HCT116 (cell line): ENCODE results near the gene SLC8A2. TPM values are rescaled to one million over a fixed set of nuclear protein-coding genes. Genes with fewer than 3 reads are reported as not detected.
A peak's percentile ranks its signal among the peaks of the same experiment; 100 is the strongest.
"Not testable (repeated sequence)": the region's sequence is repeated elsewhere in the genome, so short reads cannot be mapped to it uniquely, and the experiment has no call there.

ENCODE experiments used
- ATAC-seq: fragments of 200-7000 bp; cut with Tn5 transposase; 2 replicates; pipeline ENCODE4 v1.9.1; 2020; ENCODE audit warnings: mild to moderate bottlenecking, moderate library complexity
- BruUV-seq: library from RNA; stranded (reverse); fragments of 400-500 nt; replicated peaks from 2 replicates; lab custom pipeline; 2021; lab: Mats Ljungman, UMichigan
- CTCF ChIA-PET: fragments of 300-600 bp; sonication (Branson Sonifier 250); formaldehyde crosslinking; loops from one replicate; lab custom pipeline; 2021; ENCODE audit warnings: antibody characterized with exemption; lab: Charles Lee
- POLR2A ChIA-PET: fragments of 300-600, 350-600 bp; sonication (Branson Sonifier 250); formaldehyde crosslinking; loops from one replicate; lab custom pipeline; 2021; ENCODE audit warnings: antibody characterized with exemption; lab: Charles Lee
- RAD21 ChIA-PET, 2 experiments: fragments of 300-600 bp; sonication (Branson Sonifier 250); formaldehyde crosslinking; loops; one replicate each; lab custom pipeline; 2023; ENCODE audit warnings: low total read pairs in 2 of 2; ENCODE audit not compliant: uncharacterized antibody in 2 of 2, unreplicated experiment in 2 of 2, low non-redundant PET in 1 of 2; lab: Charles Lee
- DNase-seq: peaks from one replicate; pipeline ENCODE4 v3.0.0-alpha.2; 2010; ENCODE audit warnings: low read depth, low spot score
- H2AFZ ChIP-seq: fragments of 200-600 bp; shearing (Covaris generic), sonication (generic); 2 replicates; pipeline ENCODE4 v1.6.1; 2017; ENCODE audit warnings: low read depth, mixed run types, mixed read lengths, antibody characterized with exemption, low read length; ENCODE audit not compliant: poor library complexity, severe bottlenecking
- H3K27ac ChIP-seq: 2 replicates; pipeline ENCODE4 v1.5.1; 2012; ENCODE audit warnings: low read depth, low read length
- H3K27me3 ChIP-seq: fragments of 200-600 bp; sonication (generic); 2 replicates; pipeline ENCODE4 v1.6.1; 2016; ENCODE audit warnings: mixed run types, low read length, mixed read lengths; ENCODE audit not compliant: insufficient read depth
- H3K36me3 ChIP-seq, 2 experiments: fragments of 200-500 bp in 1 of 2; fragments of 200-600 bp in 1 of 2; sonication (Bioruptor generic) in 1 of 2; sonication (generic) in 1 of 2; 2 replicates each; pipeline versions ENCODE4 v1.5.1 to v1.6.1; 2014 to 2016; ENCODE audit warnings: low read length in 2 of 2, inconsistent platforms in 1 of 2, mixed read lengths in 1 of 2, mixed run types in 1 of 2; ENCODE audit not compliant: insufficient read depth in 2 of 2, control insufficient read depth in 1 of 2
- H3K4me1 ChIP-seq, 2 experiments: fragments of 200-600 bp in 1 of 2; sonication (generic) in 1 of 2; 2 replicates each; pipeline versions ENCODE4 v1.5.1 to v1.6.1; 2012 to 2017; ENCODE audit warnings: low read length in 2 of 2, inconsistent platforms in 1 of 2, mild to moderate bottlenecking in 1 of 2, mixed read lengths in 1 of 2, mixed run types in 1 of 2, moderate library complexity in 1 of 2; ENCODE audit not compliant: insufficient read depth in 2 of 2, control insufficient read depth in 1 of 2
- H3K4me2 ChIP-seq: fragments of 200-600 bp; sonication (generic); 2 replicates; pipeline ENCODE4 v1.6.1; 2017; ENCODE audit warnings: mixed run types, low read length, mixed read lengths
- H3K4me3 ChIP-seq, 2 experiments: fragments of 200-600 bp in 1 of 2; sonication (generic) in 1 of 2; replicated peaks in 1 of 2; 2 replicates each; pipeline ENCODE4 v1.5.1; 2011 to 2016; ENCODE audit warnings: low read length in 2 of 2, control low read depth in 1 of 2, low read depth in 1 of 2, mild to moderate bottlenecking in 1 of 2, mixed read lengths in 1 of 2, mixed run types in 1 of 2
- H3K79me2 ChIP-seq: fragments of 200-600 bp; sonication (generic); 2 replicates; pipeline ENCODE4 v1.6.1; 2017; ENCODE audit warnings: mild to moderate bottlenecking, mixed run types, low read length, moderate library complexity, mixed read lengths; ENCODE audit not compliant: insufficient read depth
- H3K9ac ChIP-seq: fragments of 200-600 bp; sonication (generic); 2 replicates; pipeline ENCODE4 v1.6.1; 2016; ENCODE audit warnings: low read length, mixed read lengths
- H3K9me2 ChIP-seq: fragments of 200-600 bp; sonication (generic), shearing (Covaris generic); 2 replicates; pipeline ENCODE4 v1.6.1; 2017; ENCODE audit warnings: mixed run types, mild to moderate bottlenecking, moderate library complexity; ENCODE audit not compliant: insufficient read depth
- H3K9me3 ChIP-seq, 2 experiments: fragments of 200-500 bp in 1 of 2; fragments of 200-600 bp in 1 of 2; sonication (Bioruptor generic) in 1 of 2; sonication (generic) in 1 of 2; 2 replicates each; pipeline ENCODE4 v1.6.1; 2014 to 2017; ENCODE audit warnings: low read length in 2 of 2, mixed read lengths in 2 of 2, inconsistent platforms in 1 of 2, low read depth in 1 of 2, mild to moderate bottlenecking in 1 of 2, mixed run types in 1 of 2, moderate library complexity in 1 of 2; ENCODE audit not compliant: control insufficient read depth in 1 of 2, insufficient read depth in 1 of 2
- H4K20me1 ChIP-seq: fragments of 200-600 bp; sonication (generic), shearing (Covaris generic); 2 replicates; pipeline ENCODE4 v1.6.1; 2017; ENCODE audit warnings: mixed run types, mild to moderate bottlenecking, moderate library complexity; ENCODE audit not compliant: insufficient read depth
- ATF3 ChIP-seq: IDR thresholded peaks from 2 replicates; pipeline ENCODE4 v1.6.1; 2012
- EGR1 ChIP-seq: IDR thresholded peaks from 2 replicates; pipeline ENCODE4 v1.6.1; 2012; ENCODE audit warnings: low read depth
- ELF1 ChIP-seq: IDR thresholded peaks from 2 replicates; pipeline ENCODE4 v1.6.1; 2012; ENCODE audit warnings: low read depth, borderline replicate concordance
- EZH2 ChIP-seq: fragments of 200-600 bp; sonication (generic); IDR thresholded peaks from 2 replicates; pipeline ENCODE4 v1.6.1; 2017; ENCODE audit warnings: antibody characterized with exemption, mixed run types
- EZH2phosphoT487 ChIP-seq: fragments of 200-600 bp; IDR thresholded peaks from 2 replicates; pipeline ENCODE4 v1.6.1; 2018; ENCODE audit warnings: antibody characterized with exemption, borderline replicate concordance
- FOSL1 ChIP-seq: IDR thresholded peaks from 2 replicates; pipeline ENCODE4 v1.6.1; 2012; ENCODE audit warnings: low read depth
- MAX ChIP-seq: IDR thresholded peaks from 2 replicates; pipeline ENCODE4 v1.6.1; 2012
- POLR2A ChIP-seq: IDR thresholded peaks from 2 replicates; pipeline ENCODE4 v1.7.0; 2011; ENCODE audit warnings: borderline replicate concordance; ENCODE audit not compliant: insufficient read depth, insufficient read length; ENCODE audit errors: extremely low read depth
- RAD21 ChIP-seq: IDR thresholded peaks from 2 replicates; pipeline ENCODE4 v1.6.1; 2012; ENCODE audit warnings: low read depth, mild to moderate bottlenecking
- SIN3A ChIP-seq: IDR thresholded peaks from 2 replicates; pipeline ENCODE4 v1.6.1; 2012; ENCODE audit warnings: low read depth
- SP1 ChIP-seq: IDR thresholded peaks from 2 replicates; pipeline ENCODE4 v1.6.1; 2012; ENCODE audit warnings: low read depth
- SRF ChIP-seq: IDR thresholded peaks from 2 replicates; pipeline ENCODE4 v1.6.1; 2012; ENCODE audit warnings: low read depth
- TCF7L2 ChIP-seq: IDR thresholded peaks from 2 replicates; pipeline ENCODE4 v1.7.0; 2011; ENCODE audit warnings: borderline replicate concordance, inconsistent platforms; ENCODE audit not compliant: insufficient read depth, insufficient read length; ENCODE audit errors: extremely low read depth
- ZNF274 ChIP-seq: fragments of 200-500 bp; sonication (Bioruptor generic); IDR thresholded peaks from 2 replicates; pipeline ENCODE4 v1.6.1; 2014; ENCODE audit warnings: mild to moderate bottlenecking, low read depth, low read length, inconsistent platforms
- intact Hi-C: fragments of 100-400 bp; cut with micrococcal nuclease; formaldehyde crosslinking; loops from 2 replicates; pipeline ENCODE4 v1.10.0; 2022
- total RNA-seq: library from RNA; stranded (reverse); gene quantifications from one replicate; pipeline ENCODE4 v1.2.1, GENCODE V29; 2021; ENCODE audit not compliant: unreplicated experiment

SLC8A2 gene
- total RNA-seq, 1 experiment from 2014 or later: 0.98 TPM

GRCh38 chr19:47486900-47487299 lies 15.2 kb upstream of the SLC8A2 start (continued):
- TF ChIP-seq ELF1 (no peak), EZH2phosphoT487 (no peak), SP1 (no peak), MAX (no peak), SRF (no peak), SIN3A (no peak), ZNF274 (no peak)

DNA sequence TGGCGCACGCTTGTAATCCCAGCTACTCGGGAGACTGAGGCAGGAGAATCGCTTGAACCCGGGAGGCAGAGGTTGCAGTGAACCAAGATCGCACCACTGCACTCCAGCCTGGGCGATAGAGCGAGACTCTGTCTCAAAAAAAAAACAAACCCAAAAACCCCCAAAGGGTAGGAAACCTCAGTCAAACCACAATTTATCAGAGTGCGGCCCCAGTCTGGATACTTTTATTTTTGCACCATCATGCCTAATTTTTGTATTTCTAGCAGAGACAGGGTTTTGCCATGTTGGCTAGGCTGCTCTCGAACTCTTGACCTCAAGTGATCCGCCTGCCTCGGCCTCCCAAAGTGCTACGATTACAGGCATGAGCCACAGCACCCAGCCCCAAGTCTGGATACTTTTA lies 14.5 kb upstream of the SLC8A2 start:
- BruUV-seq, H3K4me2 ChIP-seq, H3K79me2 ChIP-seq, H3K27ac ChIP-seq, ATAC-seq, H3K9me3 ChIP-seq, DNase-seq, POLR2A ChIA-PET, intact Hi-C loops, H3K36me3 ChIP-seq, H3K9ac ChIP-seq, CTCF ChIA-PET, H3K4me3 ChIP-seq, RAD21 ChIA-PET, H3K27me3 ChIP-seq, H4K20me1 ChIP-seq, H3K9me2 ChIP-seq, H2AFZ ChIP-seq: not testable (repeated sequence)
- H3K4me1 ChIP-seq: peaks cover 6 to 21% of the 10 kb centered on the region in 2 experiments; a peak in 2 of 4 replicates

DNA sequence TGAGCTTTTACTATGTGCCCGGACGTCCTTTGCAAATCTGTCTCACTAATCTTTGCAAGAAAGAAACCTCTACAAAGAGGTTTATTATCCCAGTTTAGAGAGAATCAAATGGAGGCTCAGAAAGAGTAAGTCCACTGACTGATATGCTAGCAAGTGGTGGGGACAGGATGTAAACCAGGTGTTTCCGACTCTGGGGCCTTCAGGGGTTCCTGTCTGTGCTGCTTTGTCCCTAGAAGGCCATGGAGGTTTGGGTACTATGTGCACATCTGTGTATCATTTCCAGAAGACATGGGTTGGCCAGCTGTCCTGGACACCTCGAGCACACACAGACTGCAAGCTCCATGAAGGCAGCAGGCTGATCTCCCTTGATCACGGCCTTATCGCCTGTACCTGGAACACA lies 13.5 kb upstream of the SLC8A2 start:
- peak overlapping the region; percentile 74 for H3K4me2 ChIP-seq
- CTCF ChIA-PET: interaction anchor here (2.1 kb wide), 1 partner anchor 30 kb away, joined by 9 read pairs; the partner anchor contains the start of gene NAPA
- H3K9ac ChIP-seq: peak overlapping the region; percentile 82
- POLR2A ChIA-PET: interaction anchor here (1.2 to 2.3 kb wide), 2 partner anchors 10 to 116 kb away, joined by 5 to 10 read pairs; no protein-coding TSS in a partner anchor
- peaks cover 0 to 2% of the 10 kb centered on the region in 2 experiments; a peak in 1 of 4 replicates for H3K36me3 ChIP-seq
- no peaks in the 10 kb centered on the region for H3K27me3 ChIP-seq
- H4K20me1 ChIP-seq: no peaks in the 10 kb centered on the region
- H3K79me2 ChIP-seq: no peaks in the 10 kb centered on the region
- TF ChIP-seq ATF3 (no peak), TCF7L2 (no peak), RAD21 (no peak), POLR2A (no peak), EGR1 (no peak), EZH2 (no peak), FOSL1 (no peak), SRF (no peak), EZH2phosphoT487 (no peak)
- H3K9me3 ChIP-seq: no peaks in the 10 kb centered on the region
- H2AFZ ChIP-seq: no peak overlapping the region
- no TSS peak for BruUV-seq
- peak overlapping the region; percentile 78; the same call in 1 of the 2 replicates for H3K27ac ChIP-seq
- peaks cover 6 to 21% of the 10 kb centered on the region in 2 experiments; a peak in 2 of 4 replicates for H3K4me1 ChIP-seq
- H3K4me3 ChIP-seq: peak overlapping the region; percentile 71 to 92
- DNase-seq (no peak), ATAC-seq (no peak)
- intact Hi-C loops: no loop called here
- RAD21 ChIA-PET: no interaction called here
- no peaks in the 10 kb centered on the region for H3K9me2 ChIP-seq
